Measurements from ENCODE around the gene SSBP3.
"Not testable (repeated sequence)": the region's sequence is repeated elsewhere in the genome, so short reads cannot be mapped to it uniquely, and the experiment has no call there.

The SSBP3 gene

DNA sequence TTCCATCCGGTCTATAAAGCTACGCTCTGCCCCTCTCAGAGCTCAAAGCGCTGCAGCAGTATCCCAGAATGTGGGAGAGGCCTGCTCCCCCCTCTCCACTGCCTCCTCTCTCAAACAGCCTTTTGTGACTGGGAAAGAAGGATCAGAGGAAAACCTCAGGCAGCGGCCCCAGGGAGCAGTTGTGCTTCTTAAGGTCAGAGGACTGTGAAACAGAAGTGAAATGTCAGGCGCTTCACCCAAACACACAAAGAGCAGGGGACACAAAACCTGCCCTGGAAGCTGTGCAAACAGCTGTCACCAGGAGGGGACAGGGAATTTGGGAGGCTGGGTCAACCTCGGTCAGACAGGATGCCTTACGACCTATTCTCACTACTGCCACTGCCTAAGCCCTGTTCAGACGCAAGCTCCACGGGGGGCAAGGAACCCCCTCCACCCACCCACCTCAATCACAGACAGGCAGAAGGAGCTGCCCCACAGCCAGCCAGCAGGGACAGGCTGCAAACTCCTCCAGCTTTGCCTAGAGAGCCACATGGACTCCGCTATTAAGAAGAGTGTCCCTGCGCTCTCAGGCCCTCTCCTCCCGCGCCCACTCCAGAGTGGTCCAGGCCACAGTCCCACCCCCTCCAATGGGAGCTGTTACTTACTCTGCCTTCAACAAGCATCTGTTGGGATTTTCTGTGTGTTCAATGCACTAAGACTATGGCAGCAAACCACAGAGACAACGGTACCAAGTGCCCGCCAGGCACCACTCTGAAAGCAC is 14.6 kb downstream of the SSBP3 start:
- DNase-seq = no peak

GRCh38 chr1:54390655-54391054 is 15.5 kb downstream of the SSBP3 start:
- DNase-seq = no peak

GRCh38 chr1:54389608-54390007 is 16.6 kb downstream of the SSBP3 start:
- not testable (repeated sequence) for DNase-seq

GRCh38 chr1:54387419-54387818 is 18.8 kb downstream of the SSBP3 start:
- DNase-seq = no peak

DNA sequence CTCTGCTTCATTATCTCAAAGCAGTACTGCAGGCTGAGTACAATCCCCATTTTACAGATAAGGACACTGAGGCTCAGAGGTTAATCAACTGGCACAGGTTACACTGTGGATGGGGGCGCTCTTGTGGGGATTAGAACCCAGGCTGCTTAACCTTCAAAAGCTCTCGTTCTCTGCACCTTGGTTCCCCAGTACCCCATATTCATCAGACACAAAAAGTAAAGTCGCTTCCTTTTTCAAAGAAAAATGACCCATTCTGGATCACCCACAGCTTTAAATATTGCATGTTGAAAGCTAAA is 20.5 kb downstream of the SSBP3 start:
- DNase-seq = no peak

- no peak for DNase-seq
Observed at GRCh38 chr1:54384918-54385726, 21.1 kb downstream of the SSBP3 start.

DNA sequence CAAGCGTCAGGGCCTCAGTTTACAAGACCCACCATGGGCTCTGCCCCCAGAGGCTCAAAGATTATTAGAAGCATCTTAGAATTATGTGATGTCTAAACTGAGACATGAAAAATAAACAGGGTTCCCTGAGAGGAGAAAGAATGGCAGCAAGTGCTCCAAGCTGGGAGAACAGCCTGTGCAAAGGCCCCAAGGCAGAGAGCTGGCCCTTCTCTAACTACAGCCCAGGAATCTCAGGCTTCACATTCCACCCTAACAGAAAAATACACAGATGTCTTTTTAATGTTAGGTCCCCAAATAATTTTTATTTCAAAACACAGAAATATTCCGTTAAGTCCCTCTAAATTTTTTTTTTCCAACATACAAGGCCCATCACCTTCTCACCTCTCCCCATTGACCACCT is 21.7 kb downstream of the SSBP3 start:
- DNase-seq = no peak

- no peak for DNase-seq
Observed at GRCh38 chr1:54381524-54381923, 24.7 kb downstream of the SSBP3 start.

DNA sequence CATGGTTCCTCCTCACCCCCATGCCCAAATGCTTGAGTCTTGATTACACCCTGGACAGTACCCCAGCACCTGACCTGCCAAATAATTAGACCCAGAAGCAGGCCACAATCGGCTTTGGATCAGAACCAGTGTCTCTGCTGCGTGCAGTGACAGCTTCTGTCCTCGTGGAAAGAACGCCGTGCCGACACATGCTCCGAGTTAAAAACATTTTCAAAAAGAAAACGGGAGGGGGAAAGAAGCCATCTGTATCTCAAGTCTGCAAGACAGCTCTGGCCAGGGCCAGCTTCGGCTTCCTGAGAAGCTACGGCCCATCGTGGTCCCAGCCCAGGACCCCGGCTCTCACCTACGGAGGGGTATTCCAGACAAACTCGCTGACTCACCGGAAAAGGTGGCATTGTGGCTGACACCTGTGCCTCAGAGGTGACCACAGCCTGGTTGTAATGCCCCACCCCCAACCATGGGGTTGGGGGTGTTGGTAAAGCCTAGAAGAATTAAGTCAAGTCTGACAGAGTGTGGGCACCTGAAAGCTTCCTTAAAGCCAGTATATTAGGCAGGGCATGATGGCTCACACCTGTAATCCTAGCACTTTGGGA is 25.8 kb downstream of the SSBP3 start:
- peak; percentile 35 to 39 for DNase-seq

DNA sequence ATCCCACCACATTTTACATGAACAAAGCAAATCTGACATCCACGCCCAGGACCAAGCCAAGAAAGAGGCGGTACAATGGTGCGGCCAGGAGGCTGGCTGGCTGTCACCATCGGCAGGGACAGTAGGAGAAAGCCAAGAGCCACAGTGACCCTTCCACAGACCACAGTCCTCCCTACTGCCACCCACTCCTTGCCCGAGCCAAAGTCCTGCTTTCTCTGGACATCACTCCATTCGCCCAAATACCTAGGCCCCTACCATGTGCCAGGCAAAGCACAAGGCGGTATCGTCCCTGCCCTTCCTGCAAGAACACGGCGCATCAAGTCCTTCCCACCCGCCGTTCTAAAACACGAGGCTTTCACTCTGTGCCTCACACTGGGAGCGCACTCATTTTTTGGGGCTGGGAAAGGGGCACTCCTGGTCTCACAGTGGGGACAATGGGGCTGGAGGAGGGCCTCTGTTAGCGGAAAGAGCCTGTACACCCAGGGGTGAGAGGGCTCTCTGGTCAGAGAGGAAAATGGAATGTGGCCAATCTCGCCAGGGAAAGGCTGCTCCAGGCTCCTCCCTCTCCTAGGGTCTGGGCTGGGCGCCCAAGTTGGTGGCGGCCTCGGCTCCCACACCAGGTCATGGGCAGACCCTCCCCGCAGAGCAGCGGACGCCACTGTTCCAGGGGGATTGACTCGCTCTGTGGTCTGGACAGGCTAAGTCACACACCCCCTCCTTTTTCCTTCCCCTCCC is 26.5 kb downstream of the SSBP3 start:
- DNase-seq = no peak

DNA sequence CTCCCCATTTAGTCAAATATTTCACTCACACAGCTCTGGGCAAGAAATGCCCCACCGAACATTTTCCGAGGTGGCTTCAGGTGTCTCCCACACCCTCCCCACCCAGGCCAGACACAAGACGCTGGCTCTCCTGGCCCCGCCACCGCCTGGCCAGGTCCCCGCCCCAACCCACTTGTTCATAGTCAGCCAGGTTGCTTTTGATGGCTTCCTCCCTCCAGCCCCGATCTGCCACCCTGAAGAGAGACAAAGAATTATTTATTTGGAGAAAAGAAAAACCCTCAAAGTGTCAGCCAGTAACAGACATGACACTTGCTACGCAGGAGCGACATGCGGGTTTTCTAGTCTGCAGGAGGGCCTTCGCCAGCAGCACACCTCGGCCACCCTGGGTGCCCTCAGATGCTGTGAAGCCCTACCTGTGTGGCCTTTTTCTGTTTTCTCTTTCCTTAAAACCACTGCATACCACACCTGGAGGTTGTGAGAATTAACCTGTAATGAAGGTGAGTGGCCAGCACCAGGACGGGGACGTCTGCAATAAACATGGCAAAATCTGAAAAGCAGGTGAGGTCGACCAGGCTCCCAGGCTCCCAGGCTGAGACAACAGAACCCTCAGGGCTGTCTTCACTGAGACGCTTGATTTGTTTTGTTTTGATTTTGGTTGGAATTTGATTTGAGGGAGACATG is 27.2 kb downstream of the SSBP3 start:
- DNase-seq = no peak

- DNase-seq = no peak
Observed at GRCh38 chr1:54378157-54378873, 27.9 kb downstream of the SSBP3 start.

- no peak for DNase-seq
Observed at GRCh38 chr1:54377040-54377691, 29.0 kb downstream of the SSBP3 start.

GRCh38 chr1:54376430-54377039 is 29.7 kb downstream of the SSBP3 start:
- no peak for DNase-seq

GRCh38 chr1:54375712-54376429 is 30.3 kb downstream of the SSBP3 start:
- DNase-seq = no peak

DNA sequence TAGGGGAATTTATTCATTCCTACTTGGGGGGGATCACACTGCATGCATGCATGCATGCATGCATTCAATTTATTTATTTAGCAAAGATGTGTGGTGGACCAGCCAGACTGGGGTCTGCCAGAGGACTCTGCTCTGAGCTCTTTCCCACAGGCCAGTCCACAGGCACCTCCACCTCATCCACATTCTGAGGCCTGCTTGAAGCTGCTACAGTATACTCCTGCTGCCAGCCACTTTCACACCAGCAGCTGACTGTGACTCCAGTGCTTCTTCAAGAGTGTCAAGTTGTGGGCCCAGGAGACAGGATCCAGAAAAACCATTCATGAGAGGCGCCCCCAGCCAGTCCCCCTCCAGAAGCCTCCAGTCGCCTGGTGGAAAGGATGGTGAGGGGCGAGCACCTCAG is 30.9 kb downstream of the SSBP3 start:
- DNase-seq = no peak

- no peak for DNase-seq
Observed at GRCh38 chr1:54374766-54375165, 31.4 kb downstream of the SSBP3 start.

DNA sequence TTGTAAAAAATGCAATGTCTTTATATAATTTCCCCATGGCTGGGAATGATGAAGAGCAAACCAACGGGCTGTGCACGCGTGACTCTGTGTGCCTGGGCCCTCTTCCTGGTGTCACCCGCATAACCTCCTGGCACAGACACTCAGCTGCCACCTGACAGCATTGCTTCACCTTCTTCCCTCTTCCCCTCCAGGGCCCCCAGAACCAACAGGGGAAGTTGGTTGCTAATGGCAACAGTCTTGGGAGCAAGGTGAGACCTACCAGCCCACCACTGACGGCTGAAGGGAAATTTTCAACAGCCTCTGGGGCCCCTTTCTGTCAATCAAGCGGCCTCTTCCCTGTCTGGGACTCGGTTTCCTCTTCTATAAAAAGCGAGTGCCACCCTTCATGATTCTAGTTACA is 33.2 kb downstream of the SSBP3 start:
- DNase-seq = peak in 1 of 2 donors; percentile 15

GRCh38 chr1:54371942-54372275 is 34.3 kb downstream of the SSBP3 start:
- DNase-seq = no peak
